Stimulated activated CD8-positive, alpha-beta memory T cell treated with anti-CD3 and anti-CD28 coated beads, Interleukin-2, amount 100 ng/mL, for 48 hours (primary cell): Measurements from ENCODE around the gene NPHP4.

ENCODE experiments used
- DNase-seq, 2 donors: peaks; one replicate each; pipeline ENCODE4 v3.0.0-alpha.2; 2020; ENCODE audit warnings: low read depth in 2 of 2

NPHP4 gene

GRCh38 chr1:5992026-5992813 lies at the start of gene NPHP4:
TSS of gene NPHP4 (minus strand) at chr1:5992425. CDS start at chr1:5986289, 6,136 bp downstream.
- peak; percentile 98 to 99 for DNase-seq

GRCh38 chr1:6041432-6042062 lies 49.3 kb upstream of the NPHP4 start:
- DNase-seq = peak in 1 of 2 donors; percentile 14

- no peak for DNase-seq
Observed at GRCh38 chr1:6040861-6041415, 48.7 kb upstream of the NPHP4 start.

GRCh38 chr1:6040444-6040843 lies 48.2 kb upstream of the NPHP4 start:
- DNase-seq = no peak

- no peak for DNase-seq
Observed at GRCh38 chr1:6039031-6039430, 46.8 kb upstream of the NPHP4 start.

- DNase-seq = no peak
Observed at GRCh38 chr1:6038603-6039002, 46.4 kb upstream of the NPHP4 start.

GRCh38 chr1:6037338-6037762 lies 45.1 kb upstream of the NPHP4 start:
- peak in 1 of 2 donors; percentile 8 for DNase-seq

- no peak for DNase-seq
Observed at GRCh38 chr1:6035719-6036118, 43.5 kb upstream of the NPHP4 start.

GRCh38 chr1:6035303-6035702 lies 43.1 kb upstream of the NPHP4 start:
- no peak for DNase-seq

- DNase-seq = no peak
Observed at GRCh38 chr1:6034750-6035096, 42.5 kb upstream of the NPHP4 start.

GRCh38 chr1:6033986-6034749 lies 41.9 kb upstream of the NPHP4 start:
- DNase-seq = peak; percentile 17 to 23

GRCh38 chr1:6033124-6033523 lies 40.9 kb upstream of the NPHP4 start:
- DNase-seq = no peak

GRCh38 chr1:6030547-6031261 lies 38.5 kb upstream of the NPHP4 start:
- DNase-seq = no peak

GRCh38 chr1:6030132-6030531 lies 37.9 kb upstream of the NPHP4 start:
- no peak for DNase-seq

- DNase-seq = no peak
Observed at GRCh38 chr1:6029351-6029750, 37.1 kb upstream of the NPHP4 start.

- peak in 1 of 2 donors; percentile 46 for DNase-seq
Observed at GRCh38 chr1:6028042-6028850, 36.0 kb upstream of the NPHP4 start.

- peak in 1 of 2 donors; percentile 30 for DNase-seq
Observed at GRCh38 chr1:6027591-6027990, 35.4 kb upstream of the NPHP4 start.

GRCh38 chr1:6026095-6026809 lies 34.0 kb upstream of the NPHP4 start:
- DNase-seq = peak; percentile 93 to 94

GRCh38 chr1:6025269-6026094 lies 33.3 kb upstream of the NPHP4 start:
- no peak for DNase-seq
